SK-N-SH (cell line): Measurements from ENCODE around the gene SRXN1. TPM values are rescaled to one million over a fixed set of nuclear protein-coding genes. Genes with fewer than 3 reads are reported as not detected.

Experiments used
- CTCF ChIA-PET: fragments of 300-600, 350-600 bp; formaldehyde crosslinking; extraction: SDS; loops from one replicate; lab custom pipeline; 2021; lab: Yijun Ruan, JAX
- POLR2A ChIA-PET: fragments of 350-600 bp; sonication (Branson Sonifier 250); formaldehyde crosslinking; extraction: SDS; loops from one replicate; lab custom pipeline; 2020; ENCODE audit warnings: antibody characterized with exemption, inconsistent platforms; lab: Yijun Ruan, JAX
- DNase-seq: peaks from one replicate; pipeline ENCODE4 v3.0.0; 2012
- H2AFZ ChIP-seq: fragments of 200-600 bp; sonication (generic); 2 replicates; pipeline ENCODE4 v1.8.1; 2016; ENCODE audit warnings: antibody characterized with exemption, mild to moderate bottlenecking, low read depth
- H3F3A ChIP-seq: fragments of 200-600 bp; sonication (generic); replicated peaks from 2 replicates; pipeline ENCODE3; 2016; ENCODE audit warnings: antibody characterized with exemption, mild to moderate bottlenecking; ENCODE audit not compliant: insufficient read depth
- H3K27ac ChIP-seq, 2 experiments: fragments of 200-500 bp in 1 of 2; fragments of 200-600 bp in 1 of 2; sonication (Bioruptor generic) in 1 of 2; sonication (generic), shearing (Covaris generic) in 1 of 2; 2 replicates each; pipeline versions ENCODE4 v1.5.1 to v1.6.1; 2014 to 2016; ENCODE audit warnings: low read depth in 2 of 2, inconsistent platforms in 1 of 2, low read length in 1 of 2, mild to moderate bottlenecking in 1 of 2, mixed read lengths in 1 of 2
- H3K27me3 ChIP-seq: fragments of 200-600 bp; sonication (generic), shearing (Covaris generic); 2 replicates; pipeline ENCODE4 v1.6.1; 2016; ENCODE audit warnings: mixed run types; ENCODE audit not compliant: insufficient read depth
- H3K36me3 ChIP-seq, 2 experiments: fragments of 200-500 bp in 1 of 2; fragments of 200-600 bp in 1 of 2; sonication (Bioruptor generic) in 1 of 2; sonication (generic) in 1 of 2; replicated peaks in 1 of 2; 2 replicates each; pipeline versions ENCODE3 to v1.5.1; 2014 to 2016; ENCODE audit warnings: low read length in 1 of 2, mild to moderate bottlenecking in 1 of 2; ENCODE audit not compliant: insufficient read depth in 2 of 2, control insufficient read depth in 1 of 2
- H3K4me1 ChIP-seq, 2 experiments: fragments of 200-500 bp in 1 of 2; fragments of 200-600 bp in 1 of 2; sonication (Bioruptor generic) in 1 of 2; sonication (generic), shearing (Covaris generic) in 1 of 2; 2 replicates each; pipeline versions ENCODE4 v1.5.1 to v1.6.1; 2014 to 2016; ENCODE audit warnings: low read depth in 1 of 2, low read length in 1 of 2, mixed run types in 1 of 2; ENCODE audit not compliant: insufficient read depth in 2 of 2, control insufficient read depth in 1 of 2
- H3K4me2 ChIP-seq: fragments of 200-600 bp; sonication (generic), shearing (Covaris generic); 2 replicates; pipeline ENCODE4 v1.6.1; 2017; ENCODE audit warnings: mixed run types
- H3K4me3 ChIP-seq, 2 experiments: fragments of 200-500 bp in 1 of 2; fragments of 200-600 bp in 1 of 2; sonication (Bioruptor generic) in 1 of 2; sonication (generic), shearing (Covaris generic) in 1 of 2; 2 replicates each; pipeline versions ENCODE4 v1.5.1 to v1.8.1; 2014 to 2016; ENCODE audit warnings: low read depth in 2 of 2, inconsistent platforms in 1 of 2, low read length in 1 of 2, mild to moderate bottlenecking in 1 of 2, mixed read lengths in 1 of 2, moderate library complexity in 1 of 2
- H3K79me2 ChIP-seq: fragments of 200-600 bp; sonication (generic); 2 replicates; pipeline ENCODE4 v1.8.1; 2017; ENCODE audit warnings: mild to moderate bottlenecking; ENCODE audit not compliant: insufficient read depth
- H3K9ac ChIP-seq: fragments of 200-600 bp; sonication (generic); 2 replicates; pipeline ENCODE4 v1.6.1; 2017; ENCODE audit warnings: mixed run types
- H3K9me2 ChIP-seq: fragments of 200-600 bp; sonication (generic); 2 replicates; pipeline ENCODE4 v1.6.1; 2017; ENCODE audit warnings: mixed run types
- H3K9me3 ChIP-seq: fragments of 200-600 bp; sonication (generic); 2 replicates; pipeline ENCODE4 v1.6.1; 2017; ENCODE audit warnings: mixed run types, mild to moderate bottlenecking, moderate library complexity
- H4K20me1 ChIP-seq: fragments of 200-600 bp; sonication (generic); 2 replicates; pipeline ENCODE4 v1.6.1; 2017; ENCODE audit warnings: mild to moderate bottlenecking, mixed run types; ENCODE audit not compliant: insufficient read depth
- CTCF ChIP-seq: fragments of 200-600 bp; sonication (generic); IDR thresholded peaks from 2 replicates; pipeline ENCODE4 v1.6.1; 2017; ENCODE audit warnings: antibody characterized with exemption, mild to moderate bottlenecking, moderate library complexity
- EP300 ChIP-seq, 2 experiments: IDR thresholded peaks; 2 replicates each; pipeline versions ENCODE4 v1.4.0 to v1.6.1; 2012; ENCODE audit warnings: borderline replicate concordance in 1 of 2, low read depth in 1 of 2, low read length in 1 of 2
- EZH2phosphoT487 ChIP-seq: fragments of 200-600 bp; sonication (generic); IDR thresholded peaks from 2 replicates; pipeline ENCODE4 v1.6.1; 2017; ENCODE audit warnings: low read depth, mixed run types, mild to moderate bottlenecking, antibody characterized with exemption, moderate library complexity, borderline replicate concordance
- FOSL2 ChIP-seq: IDR thresholded peaks from 2 replicates; pipeline ENCODE4 v1.4.0; 2012; ENCODE audit warnings: low read depth, mild to moderate bottlenecking, moderate library complexity, borderline replicate concordance
- FOXJ3 ChIP-seq: sonication (generic); formaldehyde crosslinking; IDR thresholded peaks from 2 replicates; pipeline ENCODE4 v1.5.1; 2020; ENCODE audit warnings: mild to moderate bottlenecking, missing genetic modification reagents
- GABPA ChIP-seq: IDR thresholded peaks from 2 replicates; pipeline ENCODE4 v1.4.0; 2012; ENCODE audit warnings: low read depth, mild to moderate bottlenecking
- GATA2 ChIP-seq: sonication (generic); formaldehyde crosslinking; IDR thresholded peaks from 2 replicates; pipeline ENCODE4 v1.5.0; 2020; ENCODE audit warnings: mild to moderate bottlenecking, missing genetic modification reagents
- JUND ChIP-seq: IDR thresholded peaks from 2 replicates; pipeline ENCODE4 v1.4.0; 2012
- MEF2A ChIP-seq: IDR thresholded peaks from 2 replicates; pipeline ENCODE4 v1.4.0; 2012; ENCODE audit warnings: low read depth, borderline replicate concordance
- NFIC ChIP-seq: IDR thresholded peaks from 2 replicates; pipeline ENCODE4 v1.4.0; 2012; ENCODE audit warnings: borderline replicate concordance
- NRF1 ChIP-seq: IDR thresholded peaks from 2 replicates; pipeline ENCODE4 v1.6.1; 2012; ENCODE audit warnings: low read depth, mild to moderate bottlenecking, low read length
- RCOR1 ChIP-seq: fragments of 150-350 bp; IDR thresholded peaks from 2 replicates; pipeline ENCODE4 v1.6.1; 2017; ENCODE audit warnings: antibody characterized with exemption, low read length
- REST ChIP-seq: IDR thresholded peaks from 2 replicates; pipeline ENCODE4 v1.6.1; 2012; ENCODE audit warnings: mild to moderate bottlenecking, low read depth, low read length, moderate library complexity
- RFX5 ChIP-seq: IDR thresholded peaks from 2 replicates; pipeline ENCODE4 v1.6.1; 2012; ENCODE audit warnings: mild to moderate bottlenecking, improper control_type of control experiment, low read length
- RXRA ChIP-seq: IDR thresholded peaks from 2 replicates; pipeline ENCODE4 v1.4.0; 2012; ENCODE audit warnings: low read depth, mild to moderate bottlenecking, borderline replicate concordance
- SMC3 ChIP-seq: IDR thresholded peaks from 2 replicates; pipeline ENCODE4 v1.6.1; 2012; ENCODE audit warnings: low read depth, low read length, improper control_type of control experiment
- TCF12 ChIP-seq: IDR thresholded peaks from 2 replicates; pipeline ENCODE4 v1.4.0; 2012
- USF1 ChIP-seq: IDR thresholded peaks from 2 replicates; pipeline ENCODE4 v1.4.0; 2012; ENCODE audit warnings: low read depth, borderline replicate concordance
- YY1 ChIP-seq: IDR thresholded peaks from 2 replicates; pipeline ENCODE4 v1.4.0; 2012; ENCODE audit warnings: low read depth, mild to moderate bottlenecking
- WGBS: methylation state at CpG from one replicate; pipeline ENCODE4 v1.1.6; 2017; ENCODE audit warnings: low lambda C conversion rate; 5-methylcytosine and 5-hydroxymethylcytosine counted together
- polyA plus RNA-seq, 3 experiments: library from polyadenylated mRNA; depleted of rRNA; stranded (reverse); fragments of >200 nt; gene quantifications; 2 replicates each; pipeline ENCODE4 v1.2.3, GENCODE V29; 2012
- TF ChIP-seq, protein P1 (sequence below): IDR thresholded peaks from 2 replicates; pipeline ENCODE4 v1.4.0; 2012; ENCODE audit warnings: low read depth, borderline replicate concordance
- TF ChIP-seq, protein P2 (sequence below): IDR thresholded peaks from 2 replicates; pipeline ENCODE4; 2012
- TF ChIP-seq, protein P3 (sequence below): IDR thresholded peaks from 2 replicates; pipeline ENCODE4 v1.4.0; 2012; ENCODE audit warnings: low read depth
- TF ChIP-seq, protein P4 (sequence below): fragments of 150-350 bp; IDR thresholded peaks from 2 replicates; pipeline ENCODE4 v1.6.1; 2016; ENCODE audit warnings: mild to moderate bottlenecking, low read depth, low read length

SRXN1 gene
- polyA plus RNA-seq, 1 of the 3 experiments (the other 2 are of a cell fraction), result 26.2 TPM

GRCh38 chr20:699811-700338 is 46.9 kb upstream of the SRXN1 start:
- no peaks in the 10 kb centered on the region for H3K9me3 ChIP-seq
- no peaks in the 10 kb centered on the region for H3K79me2 ChIP-seq
- peaks cover 0 to 24% of the 10 kb centered on the region in 2 experiments; a peak in 1 of 4 replicates for H3K4me1 ChIP-seq
- no peaks in the 10 kb centered on the region for H4K20me1 ChIP-seq
- ChIA-PET POLR2A (interaction anchor here (0.7 to 1.7 kb wide), 6 partner anchors 10 to 33 kb away, joined by 3 to 8 read pairs (median 4); partner anchors contain the start of gene SCRT2), CTCF (interaction anchor here (0.7 to 3.9 kb wide), 11 partner anchors 10 to 55 kb away, joined by 3 to 18 read pairs (median 4); partner anchors contain the start of gene SCRT2)
- peaks cover 9% of the 10 kb centered on the region; the same call in 1 of the 2 replicates for H3K27me3 ChIP-seq
- WGBS, result 13% methylated on average over 4 of the region's 10 CpGs
- peak; percentile 92 for DNase-seq
- H3K4me2 ChIP-seq, result no peak overlapping the region
- H3K4me3 ChIP-seq, result no peak overlapping the region
- no peaks in the 10 kb centered on the region for H3K36me3 ChIP-seq
- no peaks in the 10 kb centered on the region for H3F3A ChIP-seq
- H3K9ac ChIP-seq, result no peak overlapping the region
- no peaks in the 10 kb centered on the region for H3K9me2 ChIP-seq
- H3K27ac ChIP-seq, result peak overlapping the region in 1 of 2 experiments; percentile 90; a peak in 2 of 4 replicates
- no peak overlapping the region for H2AFZ ChIP-seq
- TF ChIP-seq RFX5 (0 out of 2 replicates have a peak, but pooled peaks have one; percentile 51), EP300 (IDR thresholded peaks at IDR 0.05; ENCODE audit: borderline replicate concordance in 1 of 2, low read depth in 1 of 2, low read length in 1 of 2) (peak in 1 of 2 experiments; percentile 83; a peak in 2 of 4 replicates), NFIC (no peak), FOSL2 (no peak), MEF2A (no peak), USF1 (no peak), SMC3 (no peak), REST (no peak), RXRA (no peak), JUND (no peak), RCOR1 (peak; percentile 39), TCF12 (no peak), NRF1 (no peak), FOXJ3 (CRISPR knock-in tag) (peak; percentile 55; the same call in 1 of the 2 replicates), EZH2phosphoT487 (no peak), YY1 (no peak), GATA2 (CRISPR knock-in tag) (peak; percentile 84), CTCF (no peak), GABPA (no peak)
- TF ChIP-seq, protein P1, sequence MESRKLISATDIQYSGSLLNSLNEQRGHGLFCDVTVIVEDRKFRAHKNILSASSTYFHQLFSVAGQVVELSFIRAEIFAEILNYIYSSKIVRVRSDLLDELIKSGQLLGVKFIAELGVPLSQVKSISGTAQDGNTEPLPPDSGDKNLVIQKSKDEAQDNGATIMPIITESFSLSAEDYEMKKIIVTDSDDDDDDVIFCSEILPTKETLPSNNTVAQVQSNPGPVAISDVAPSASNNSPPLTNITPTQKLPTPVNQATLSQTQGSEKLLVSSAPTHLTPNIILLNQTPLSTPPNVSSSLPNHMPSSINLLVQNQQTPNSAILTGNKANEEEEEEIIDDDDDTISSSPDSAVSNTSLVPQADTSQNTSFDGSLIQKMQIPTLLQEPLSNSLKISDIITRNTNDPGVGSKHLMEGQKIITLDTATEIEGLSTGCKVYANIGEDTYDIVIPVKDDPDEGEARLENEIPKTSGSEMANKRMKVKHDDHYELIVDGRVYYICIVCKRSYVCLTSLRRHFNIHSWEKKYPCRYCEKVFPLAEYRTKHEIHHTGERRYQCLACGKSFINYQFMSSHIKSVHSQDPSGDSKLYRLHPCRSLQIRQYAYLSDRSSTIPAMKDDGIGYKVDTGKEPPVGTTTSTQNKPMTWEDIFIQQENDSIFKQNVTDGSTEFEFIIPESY, result no peak
- TF ChIP-seq, protein P2, sequence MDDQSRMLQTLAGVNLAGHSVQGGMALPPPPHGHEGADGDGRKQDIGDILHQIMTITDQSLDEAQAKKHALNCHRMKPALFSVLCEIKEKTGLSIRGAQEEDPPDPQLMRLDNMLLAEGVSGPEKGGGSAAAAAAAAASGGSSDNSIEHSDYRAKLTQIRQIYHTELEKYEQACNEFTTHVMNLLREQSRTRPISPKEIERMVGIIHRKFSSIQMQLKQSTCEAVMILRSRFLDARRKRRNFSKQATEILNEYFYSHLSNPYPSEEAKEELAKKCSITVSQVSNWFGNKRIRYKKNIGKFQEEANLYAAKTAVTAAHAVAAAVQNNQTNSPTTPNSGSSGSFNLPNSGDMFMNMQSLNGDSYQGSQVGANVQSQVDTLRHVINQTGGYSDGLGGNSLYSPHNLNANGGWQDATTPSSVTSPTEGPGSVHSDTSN, result no peak
- TF ChIP-seq, protein P3, sequence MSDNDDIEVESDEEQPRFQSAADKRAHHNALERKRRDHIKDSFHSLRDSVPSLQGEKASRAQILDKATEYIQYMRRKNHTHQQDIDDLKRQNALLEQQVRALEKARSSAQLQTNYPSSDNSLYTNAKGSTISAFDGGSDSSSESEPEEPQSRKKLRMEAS, result no peak
- TF ChIP-seq, protein P4, sequence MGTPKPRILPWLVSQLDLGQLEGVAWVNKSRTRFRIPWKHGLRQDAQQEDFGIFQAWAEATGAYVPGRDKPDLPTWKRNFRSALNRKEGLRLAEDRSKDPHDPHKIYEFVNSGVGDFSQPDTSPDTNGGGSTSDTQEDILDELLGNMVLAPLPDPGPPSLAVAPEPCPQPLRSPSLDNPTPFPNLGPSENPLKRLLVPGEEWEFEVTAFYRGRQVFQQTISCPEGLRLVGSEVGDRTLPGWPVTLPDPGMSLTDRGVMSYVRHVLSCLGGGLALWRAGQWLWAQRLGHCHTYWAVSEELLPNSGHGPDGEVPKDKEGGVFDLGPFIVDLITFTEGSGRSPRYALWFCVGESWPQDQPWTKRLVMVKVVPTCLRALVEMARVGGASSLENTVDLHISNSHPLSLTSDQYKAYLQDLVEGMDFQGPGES, result no peak
